Measurements from ENCODE around the gene OAF. TPM values are rescaled to one million over a fixed set of nuclear protein-coding genes. Genes with fewer than 3 reads are reported as not detected.

Gene OAF
- total RNA-seq, 3 donors from 2014 or later (not counting 1 experiment from before 2014, with no cell fraction given) = 2.8 to 5.1 (median 3.8) TPM

GRCh38 chr11:120168960-120169681 is 41.7 kb upstream of the OAF start:
- ATAC-seq (peak; percentile 83 to 91 (median 89)), DNase-seq (peak; percentile 64 to 66)
- Histone ChIP-seq H3K9me3 (ENCODE audit: control insufficient read depth, insufficient read depth, low read length) (no peaks in the 10 kb centered on the region), H3K4me1 (ENCODE audit: control insufficient read depth, insufficient read depth, low read length) (peaks cover 20% of the 10 kb centered on the region), H3K36me3 (ENCODE audit: control insufficient read depth, insufficient read depth, low read length) (no peaks in the 10 kb centered on the region), H3K4me3 (ENCODE audit: low read length) (peak overlapping the region; percentile 28), H3K27ac (ENCODE audit: low read length) (no peak overlapping the region), H3K27me3 (ENCODE audit: control insufficient read depth, insufficient read depth, low read length) (peaks cover 19% of the 10 kb centered on the region)
- Mint-ChIP-seq H3K4me1 (peaks cover 0 to 12% of the 10 kb centered on the region in 2 donors), H3K27ac (no peak overlapping the region), H3K27me3 (ENCODE audit: low read depth in 2 of 2) (peaks cover 65 to 72% of the 10 kb centered on the region in 2 donors), H3K4me3 (peak overlapping the region; percentile 82), H3K36me3 (peaks cover 14% of the 10 kb centered on the region), H3K9me3 (peaks cover 0 to 2% of the 10 kb centered on the region in 2 donors)
- peak; percentile 83 for TF ChIP-seq CTCF (IDR thresholded peaks at IDR 0.05)
- WGBS (ENCODE audit: insufficient coverage) = 2% methylated on average over 71 of the region's 71 CpGs
- intact Hi-C loops (cut with micrococcal nuclease) = no loop called here

- H3K36me3 Mint-ChIP-seq = peaks cover 9% of the 10 kb centered on the region
- Histone ChIP-seq H3K4me3 (ENCODE audit: low read length) (no peak overlapping the region), H3K36me3 (ENCODE audit: control insufficient read depth, insufficient read depth, low read length) (no peaks in the 10 kb centered on the region), H3K9me3 (ENCODE audit: control insufficient read depth, insufficient read depth, low read length) (no peaks in the 10 kb centered on the region), H3K4me1 (ENCODE audit: control insufficient read depth, insufficient read depth, low read length) (peaks cover 20% of the 10 kb centered on the region), H3K27me3 (ENCODE audit: control insufficient read depth, insufficient read depth, low read length) (peaks cover 19% of the 10 kb centered on the region), H3K27ac (ENCODE audit: low read length) (no peak overlapping the region)
- 49% methylated on average over 27 of the region's 27 CpGs for WGBS (ENCODE audit: insufficient coverage)
- H3K27me3 Mint-ChIP-seq (ENCODE audit: low read depth in 2 of 2) = peaks cover 65 to 72% of the 10 kb centered on the region in 2 donors
- TF ChIP-seq CTCF (IDR thresholded peaks at IDR 0.05) = no peak
- no peak for ATAC-seq
- peaks cover 0 to 2% of the 10 kb centered on the region in 2 donors for H3K9me3 Mint-ChIP-seq
- DNase-seq = no peak
- no peak overlapping the region for H3K27ac Mint-ChIP-seq
- no peak overlapping the region for H3K4me3 Mint-ChIP-seq
- intact Hi-C loops (cut with micrococcal nuclease) = no loop called here
- H3K4me1 Mint-ChIP-seq = peaks cover 0 to 12% of the 10 kb centered on the region in 2 donors
Measured at GRCh38 chr11:120169981-120170698, 40.7 kb upstream of the OAF start.

GRCh38 chr11:120170741-120171261 is 40.0 kb upstream of the OAF start:
- peaks cover 20% of the 10 kb centered on the region for H3K4me1 ChIP-seq (ENCODE audit: control insufficient read depth, insufficient read depth, low read length)
- Mint-ChIP-seq H3K27me3 (ENCODE audit: low read depth in 2 of 2) (peaks cover 61 to 70% of the 10 kb centered on the region in 2 donors), H3K4me1 (peaks cover 0 to 12% of the 10 kb centered on the region in 2 donors), H3K36me3 (peaks cover 2% of the 10 kb centered on the region), H3K27ac (no peak overlapping the region), H3K9me3 (peaks cover 0 to under 1% of the 10 kb centered on the region in 2 donors), H3K4me3 (peak overlapping the region; percentile 35)
- no peak overlapping the region for H3K27ac ChIP-seq (ENCODE audit: low read length)
- no peak for ATAC-seq
- no peak overlapping the region for H3K4me3 ChIP-seq (ENCODE audit: low read length)
- no peak for TF ChIP-seq CTCF (IDR thresholded peaks at IDR 0.05)
- H3K9me3 ChIP-seq (ENCODE audit: control insufficient read depth, insufficient read depth, low read length) = no peaks in the 10 kb centered on the region
- H3K36me3 ChIP-seq (ENCODE audit: control insufficient read depth, insufficient read depth, low read length) = no peaks in the 10 kb centered on the region
- no peak for DNase-seq
- H3K27me3 ChIP-seq (ENCODE audit: control insufficient read depth, insufficient read depth, low read length) = peaks cover 16% of the 10 kb centered on the region
- intact Hi-C loops (cut with micrococcal nuclease) = no loop called here
- WGBS (ENCODE audit: insufficient coverage) = 85% methylated on average over 12 of the region's 12 CpGs
